SK-N-SH (cell line): ENCODE results near the gene C17orf100. TPM values are rescaled to one million over a fixed set of nuclear protein-coding genes. Genes with fewer than 3 reads are reported as not detected.

Source experiments
- CTCF ChIA-PET: fragments of 300-600, 350-600 bp; formaldehyde crosslinking; extraction: SDS; loops from one replicate; lab custom pipeline; 2021; lab: Yijun Ruan, JAX
- POLR2A ChIA-PET: fragments of 350-600 bp; sonication (Branson Sonifier 250); formaldehyde crosslinking; extraction: SDS; loops from one replicate; lab custom pipeline; 2020; ENCODE audit warnings: antibody characterized with exemption, inconsistent platforms; lab: Yijun Ruan, JAX
- DNase-seq: peaks from one replicate; pipeline ENCODE4 v3.0.0; 2012
- H2AFZ ChIP-seq: fragments of 200-600 bp; sonication (generic); 2 replicates; pipeline ENCODE4 v1.8.1; 2016; ENCODE audit warnings: antibody characterized with exemption, mild to moderate bottlenecking, low read depth
- H3F3A ChIP-seq: fragments of 200-600 bp; sonication (generic); replicated peaks from 2 replicates; pipeline ENCODE3; 2016; ENCODE audit warnings: antibody characterized with exemption, mild to moderate bottlenecking; ENCODE audit not compliant: insufficient read depth
- H3K27ac ChIP-seq, 2 experiments: fragments of 200-500 bp in 1 of 2; fragments of 200-600 bp in 1 of 2; sonication (Bioruptor generic) in 1 of 2; sonication (generic), shearing (Covaris generic) in 1 of 2; 2 replicates each; pipeline versions ENCODE4 v1.5.1 to v1.6.1; 2014 to 2016; ENCODE audit warnings: low read depth in 2 of 2, inconsistent platforms in 1 of 2, low read length in 1 of 2, mild to moderate bottlenecking in 1 of 2, mixed read lengths in 1 of 2
- H3K27me3 ChIP-seq: fragments of 200-600 bp; sonication (generic), shearing (Covaris generic); 2 replicates; pipeline ENCODE4 v1.6.1; 2016; ENCODE audit warnings: mixed run types; ENCODE audit not compliant: insufficient read depth
- H3K36me3 ChIP-seq, 2 experiments: fragments of 200-500 bp in 1 of 2; fragments of 200-600 bp in 1 of 2; sonication (Bioruptor generic) in 1 of 2; sonication (generic) in 1 of 2; replicated peaks in 1 of 2; 2 replicates each; pipeline versions ENCODE3 to v1.5.1; 2014 to 2016; ENCODE audit warnings: low read length in 1 of 2, mild to moderate bottlenecking in 1 of 2; ENCODE audit not compliant: insufficient read depth in 2 of 2, control insufficient read depth in 1 of 2
- H3K4me1 ChIP-seq, 2 experiments: fragments of 200-500 bp in 1 of 2; fragments of 200-600 bp in 1 of 2; sonication (Bioruptor generic) in 1 of 2; sonication (generic), shearing (Covaris generic) in 1 of 2; 2 replicates each; pipeline versions ENCODE4 v1.5.1 to v1.6.1; 2014 to 2016; ENCODE audit warnings: low read depth in 1 of 2, low read length in 1 of 2, mixed run types in 1 of 2; ENCODE audit not compliant: insufficient read depth in 2 of 2, control insufficient read depth in 1 of 2
- H3K4me2 ChIP-seq: fragments of 200-600 bp; sonication (generic), shearing (Covaris generic); 2 replicates; pipeline ENCODE4 v1.6.1; 2017; ENCODE audit warnings: mixed run types
- H3K4me3 ChIP-seq, 2 experiments: fragments of 200-500 bp in 1 of 2; fragments of 200-600 bp in 1 of 2; sonication (Bioruptor generic) in 1 of 2; sonication (generic), shearing (Covaris generic) in 1 of 2; 2 replicates each; pipeline versions ENCODE4 v1.5.1 to v1.8.1; 2014 to 2016; ENCODE audit warnings: low read depth in 2 of 2, inconsistent platforms in 1 of 2, low read length in 1 of 2, mild to moderate bottlenecking in 1 of 2, mixed read lengths in 1 of 2, moderate library complexity in 1 of 2
- H3K79me2 ChIP-seq: fragments of 200-600 bp; sonication (generic); 2 replicates; pipeline ENCODE4 v1.8.1; 2017; ENCODE audit warnings: mild to moderate bottlenecking; ENCODE audit not compliant: insufficient read depth
- H3K9ac ChIP-seq: fragments of 200-600 bp; sonication (generic); 2 replicates; pipeline ENCODE4 v1.6.1; 2017; ENCODE audit warnings: mixed run types
- H3K9me2 ChIP-seq: fragments of 200-600 bp; sonication (generic); 2 replicates; pipeline ENCODE4 v1.6.1; 2017; ENCODE audit warnings: mixed run types
- H3K9me3 ChIP-seq: fragments of 200-600 bp; sonication (generic); 2 replicates; pipeline ENCODE4 v1.6.1; 2017; ENCODE audit warnings: mixed run types, mild to moderate bottlenecking, moderate library complexity
- H4K20me1 ChIP-seq: fragments of 200-600 bp; sonication (generic); 2 replicates; pipeline ENCODE4 v1.6.1; 2017; ENCODE audit warnings: mild to moderate bottlenecking, mixed run types; ENCODE audit not compliant: insufficient read depth
- EZH2phosphoT487 ChIP-seq: fragments of 200-600 bp; sonication (generic); IDR thresholded peaks from 2 replicates; pipeline ENCODE4 v1.6.1; 2017; ENCODE audit warnings: low read depth, mixed run types, mild to moderate bottlenecking, antibody characterized with exemption, moderate library complexity, borderline replicate concordance
- FOXJ3 ChIP-seq: sonication (generic); formaldehyde crosslinking; IDR thresholded peaks from 2 replicates; pipeline ENCODE4 v1.5.1; 2020; ENCODE audit warnings: mild to moderate bottlenecking, missing genetic modification reagents
- FOXM1 ChIP-seq: IDR thresholded peaks from 2 replicates; pipeline ENCODE4 v1.4.0; 2012; ENCODE audit warnings: low read depth, mild to moderate bottlenecking
- JUND ChIP-seq: IDR thresholded peaks from 2 replicates; pipeline ENCODE4 v1.4.0; 2012
- MEF2A ChIP-seq: IDR thresholded peaks from 2 replicates; pipeline ENCODE4 v1.4.0; 2012; ENCODE audit warnings: low read depth, borderline replicate concordance
- MXI1 ChIP-seq: IDR thresholded peaks from 2 replicates; pipeline ENCODE4 v1.6.1; 2012; ENCODE audit warnings: mild to moderate bottlenecking, low read depth, low read length, improper control_type of control experiment
- NRF1 ChIP-seq: IDR thresholded peaks from 2 replicates; pipeline ENCODE4 v1.6.1; 2012; ENCODE audit warnings: low read depth, mild to moderate bottlenecking, low read length
- POLR2AphosphoS5 ChIP-seq: IDR thresholded peaks from 2 replicates; pipeline ENCODE4 v1.6.1; 2012; ENCODE audit warnings: low read depth, low read length
- RAD21 ChIP-seq: IDR thresholded peaks from 2 replicates; pipeline ENCODE4 v1.6.1; 2012; ENCODE audit warnings: mild to moderate bottlenecking, low read length
- RCOR1 ChIP-seq: fragments of 150-350 bp; IDR thresholded peaks from 2 replicates; pipeline ENCODE4 v1.6.1; 2017; ENCODE audit warnings: antibody characterized with exemption, low read length
- REST ChIP-seq: IDR thresholded peaks from 2 replicates; pipeline ENCODE4 v1.6.1; 2012; ENCODE audit warnings: mild to moderate bottlenecking, low read depth, low read length, moderate library complexity
- RFX5 ChIP-seq: IDR thresholded peaks from 2 replicates; pipeline ENCODE4 v1.6.1; 2012; ENCODE audit warnings: mild to moderate bottlenecking, improper control_type of control experiment, low read length
- RXRA ChIP-seq: IDR thresholded peaks from 2 replicates; pipeline ENCODE4 v1.4.0; 2012; ENCODE audit warnings: low read depth, mild to moderate bottlenecking, borderline replicate concordance
- TAF1 ChIP-seq: IDR thresholded peaks from 2 replicates; pipeline ENCODE4 v1.6.1; 2012; ENCODE audit warnings: low read depth, mild to moderate bottlenecking, low read length, moderate library complexity, borderline replicate concordance
- TCF12 ChIP-seq: IDR thresholded peaks from 2 replicates; pipeline ENCODE4 v1.4.0; 2012
- TEAD4 ChIP-seq: IDR thresholded peaks from 2 replicates; pipeline ENCODE4 v1.4.0; 2012; ENCODE audit warnings: mild to moderate bottlenecking, borderline replicate concordance; ENCODE audit not compliant: insufficient read depth
- YY1 ChIP-seq: IDR thresholded peaks from 2 replicates; pipeline ENCODE4 v1.4.0; 2012; ENCODE audit warnings: low read depth, mild to moderate bottlenecking
- WGBS: methylation state at CpG from one replicate; pipeline ENCODE4 v1.1.6; 2017; ENCODE audit warnings: low lambda C conversion rate; 5-methylcytosine and 5-hydroxymethylcytosine counted together
- polyA plus RNA-seq, 3 experiments: library from polyadenylated mRNA; depleted of rRNA; stranded (reverse); fragments of >200 nt; gene quantifications; 2 replicates each; pipeline ENCODE4 v1.2.3, GENCODE V29; 2012
- TF ChIP-seq, protein P1 (sequence below): IDR thresholded peaks from 2 replicates; pipeline ENCODE4 v1.4.0; 2012; ENCODE audit warnings: low read depth, borderline replicate concordance
- TF ChIP-seq, protein P2 (sequence below): fragments of 150-350 bp; IDR thresholded peaks from 2 replicates; pipeline ENCODE4 v1.6.1; 2017; ENCODE audit warnings: antibody characterized with exemption, low read length, low read depth, borderline replicate concordance
- TF ChIP-seq, protein P3 (sequence below): fragments of 150-350 bp; IDR thresholded peaks from 2 replicates; pipeline ENCODE4 v1.6.1; 2016; ENCODE audit warnings: mild to moderate bottlenecking, low read depth, low read length
- TF ChIP-seq, protein P4 (sequence below): IDR thresholded peaks from 2 replicates; pipeline ENCODE4; 2012
- TF ChIP-seq, protein P5 (sequence below): IDR thresholded peaks from 2 replicates; pipeline ENCODE4 v1.4.0; 2012; ENCODE audit warnings: low read depth

The C17orf100 gene
- polyA plus RNA-seq, 1 of the 3 experiments (the other 2 are of a cell fraction), result 2.6 TPM

DNA sequence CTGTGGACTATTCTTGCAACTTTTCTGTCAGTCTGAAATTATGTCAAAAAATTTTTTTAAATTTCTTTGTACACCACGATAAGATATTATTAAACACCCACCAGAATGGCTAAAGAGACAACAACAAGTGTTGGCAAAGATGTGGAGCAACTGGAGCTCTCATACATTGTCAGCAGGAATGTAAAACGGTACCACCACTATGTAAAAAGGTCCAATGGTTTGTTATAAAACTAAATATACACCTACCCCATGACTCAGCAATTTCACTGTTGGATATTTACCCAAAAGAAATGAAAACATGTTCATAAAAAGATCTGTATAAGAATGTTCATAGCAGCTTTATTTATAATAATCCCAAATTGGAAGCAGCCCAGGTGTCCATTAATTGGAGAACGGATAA, 18.3 kb upstream of the C17orf100 start:
- 95% methylated on average over 3 of the region's 3 CpGs for WGBS
- Histone ChIP-seq H3K9me3 (no peaks in the 10 kb centered on the region), H3K27ac (no peak overlapping the region), H4K20me1 (no peaks in the 10 kb centered on the region; the same call in 1 of the 2 replicates), H3K36me3 (peaks cover 54 to 60% of the 10 kb centered on the region in 2 experiments), H3K79me2 (peaks cover 17% of the 10 kb centered on the region), H3K4me3 (no peak overlapping the region), H3F3A (peaks cover 7% of the 10 kb centered on the region), H3K9ac (no peak overlapping the region), H3K4me1 (no peaks in the 10 kb centered on the region; a peak in 1 of 4 replicates), H2AFZ (no peak overlapping the region), H3K27me3 (no peaks in the 10 kb centered on the region), H3K4me2 (no peak overlapping the region), H3K9me2 (no peaks in the 10 kb centered on the region)
- ChIA-PET CTCF (no interaction called here), POLR2A (no interaction called here)
- TF ChIP-seq JUND (no peak), RCOR1 (no peak), TEAD4 (no peak), YY1 (no peak), MXI1 (no peak), NRF1 (no peak)
- TF ChIP-seq, protein P1, sequence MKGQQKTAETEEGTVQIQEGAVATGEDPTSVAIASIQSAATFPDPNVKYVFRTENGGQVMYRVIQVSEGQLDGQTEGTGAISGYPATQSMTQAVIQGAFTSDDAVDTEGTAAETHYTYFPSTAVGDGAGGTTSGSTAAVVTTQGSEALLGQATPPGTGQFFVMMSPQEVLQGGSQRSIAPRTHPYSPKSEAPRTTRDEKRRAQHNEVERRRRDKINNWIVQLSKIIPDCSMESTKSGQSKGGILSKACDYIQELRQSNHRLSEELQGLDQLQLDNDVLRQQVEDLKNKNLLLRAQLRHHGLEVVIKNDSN, result no peak
- no peak for DNase-seq

GRCh38 chr17:6636105-6636504, 15.5 kb upstream of the C17orf100 start:
- Histone ChIP-seq H3K4me2 (no peak overlapping the region), H3K36me3 (peaks cover 36 to 39% of the 10 kb centered on the region in 2 experiments), H2AFZ (no peak overlapping the region), H3K4me1 (peaks cover 0 to 11% of the 10 kb centered on the region in 2 experiments; a peak in 1 of 4 replicates), H3K4me3 (no peak overlapping the region), H3K79me2 (peaks cover 31% of the 10 kb centered on the region), H3K9me3 (no peaks in the 10 kb centered on the region), H3K27ac (no peak overlapping the region), H3F3A (peaks cover 7% of the 10 kb centered on the region), H3K9me2 (no peaks in the 10 kb centered on the region), H4K20me1 (no peaks in the 10 kb centered on the region), H3K9ac (no peak overlapping the region), H3K27me3 (no peaks in the 10 kb centered on the region)
- no peak for DNase-seq
- ChIA-PET CTCF (interaction anchor here (1.0 to 1.2 kb wide), 3 partner anchors 14 to 163 kb away, joined by 3 to 6 read pairs (median 3); no protein-coding TSS in a partner anchor), POLR2A (no interaction called here)
- 90% methylated on average over 2 of the region's 2 CpGs for WGBS
- TF ChIP-seq FOXM1 (no peak), EZH2phosphoT487 (no peak), RXRA (no peak), MEF2A (no peak), FOXJ3 (CRISPR knock-in tag) (no peak), TAF1 (no peak), NRF1 (no peak), REST (no peak), RAD21 (no peak), POLR2AphosphoS5 (no peak), RCOR1 (no peak), MXI1 (no peak), RFX5 (no peak), TCF12 (no peak)
- TF ChIP-seq, protein P2, sequence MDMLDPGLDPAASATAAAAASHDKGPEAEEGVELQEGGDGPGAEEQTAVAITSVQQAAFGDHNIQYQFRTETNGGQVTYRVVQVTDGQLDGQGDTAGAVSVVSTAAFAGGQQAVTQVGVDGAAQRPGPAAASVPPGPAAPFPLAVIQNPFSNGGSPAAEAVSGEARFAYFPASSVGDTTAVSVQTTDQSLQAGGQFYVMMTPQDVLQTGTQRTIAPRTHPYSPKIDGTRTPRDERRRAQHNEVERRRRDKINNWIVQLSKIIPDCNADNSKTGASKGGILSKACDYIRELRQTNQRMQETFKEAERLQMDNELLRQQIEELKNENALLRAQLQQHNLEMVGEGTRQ, result no peak
- TF ChIP-seq, protein P3, sequence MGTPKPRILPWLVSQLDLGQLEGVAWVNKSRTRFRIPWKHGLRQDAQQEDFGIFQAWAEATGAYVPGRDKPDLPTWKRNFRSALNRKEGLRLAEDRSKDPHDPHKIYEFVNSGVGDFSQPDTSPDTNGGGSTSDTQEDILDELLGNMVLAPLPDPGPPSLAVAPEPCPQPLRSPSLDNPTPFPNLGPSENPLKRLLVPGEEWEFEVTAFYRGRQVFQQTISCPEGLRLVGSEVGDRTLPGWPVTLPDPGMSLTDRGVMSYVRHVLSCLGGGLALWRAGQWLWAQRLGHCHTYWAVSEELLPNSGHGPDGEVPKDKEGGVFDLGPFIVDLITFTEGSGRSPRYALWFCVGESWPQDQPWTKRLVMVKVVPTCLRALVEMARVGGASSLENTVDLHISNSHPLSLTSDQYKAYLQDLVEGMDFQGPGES, result no peak
- TF ChIP-seq, protein P4, sequence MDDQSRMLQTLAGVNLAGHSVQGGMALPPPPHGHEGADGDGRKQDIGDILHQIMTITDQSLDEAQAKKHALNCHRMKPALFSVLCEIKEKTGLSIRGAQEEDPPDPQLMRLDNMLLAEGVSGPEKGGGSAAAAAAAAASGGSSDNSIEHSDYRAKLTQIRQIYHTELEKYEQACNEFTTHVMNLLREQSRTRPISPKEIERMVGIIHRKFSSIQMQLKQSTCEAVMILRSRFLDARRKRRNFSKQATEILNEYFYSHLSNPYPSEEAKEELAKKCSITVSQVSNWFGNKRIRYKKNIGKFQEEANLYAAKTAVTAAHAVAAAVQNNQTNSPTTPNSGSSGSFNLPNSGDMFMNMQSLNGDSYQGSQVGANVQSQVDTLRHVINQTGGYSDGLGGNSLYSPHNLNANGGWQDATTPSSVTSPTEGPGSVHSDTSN, result no peak
- TF ChIP-seq, protein P5, sequence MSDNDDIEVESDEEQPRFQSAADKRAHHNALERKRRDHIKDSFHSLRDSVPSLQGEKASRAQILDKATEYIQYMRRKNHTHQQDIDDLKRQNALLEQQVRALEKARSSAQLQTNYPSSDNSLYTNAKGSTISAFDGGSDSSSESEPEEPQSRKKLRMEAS, result no peak
